Heart left ventricle (tissue), 13 donors: Measurements from ENCODE around the gene HES5.

Experiments used
- CTCF ChIP-seq, 12 donors: fragments of 200-600 bp; sonication (generic) in 4 of 12; IDR thresholded peaks; one replicate each; pipeline versions ENCODE4 v1.5.0 to v1.8.0; 2018 to 2022; ENCODE audit warnings: antibody characterized with exemption in 12 of 12, mild to moderate bottlenecking in 5 of 12
- POLR2A ChIP-seq, 2 donors: fragments of 450-650 bp; IDR thresholded peaks; one replicate each; pipeline ENCODE4 v1.6.1; 2017; ENCODE audit warnings: antibody characterized with exemption in 2 of 2, mild to moderate bottlenecking in 2 of 2, moderate library complexity in 2 of 2
- donor health status: ischemic (EF 13 %, LVEDD 7.1; RV severe dilation, severe dysfunction).
- donor health status: DM: no; HTN: yes; CAD: no.
- donor health status: DM: no; HTN: no; CAD: no.
- donor health status: ischemic (EF 25% LVEDD 6.9; RV normal size, moderate dysfunction).
- donor health status: ischemic (EF 25% LVEDD 5.7; RV mildly dilated, moderate dysfunction).
- donor health status: ischemic (EF 35%, LVEDD 5.7; RV mildly dilated, moderate dysfunction).
- donor health status: nonischemic (EF 11% LVEDD 7.7; RV severe dilation, severe dysfunction).
- donor health status: DM: yes; HTN: yes; CAD: no.
- donor health status: PGD.
- donor health status: ischemic (EF 29% LVEDD 5.4; RV normal size, mild dysfunction).
- donor health status: nonischemic (EF 23%, LVEDD 6.1; RV moderate dilation, normal function).

GRCh38 chr1:2564815-2565374, 34.8 kb upstream of the HES5 start:
- no peak for TF ChIP-seq POLR2A (IDR thresholded peaks at IDR 0.05)
- no peak for TF ChIP-seq CTCF (IDR thresholded peaks at IDR 0.05)
